Measurements from ENCODE around the gene L3MBTL4.
"Not testable (repeated sequence)": the region's sequence is repeated elsewhere in the genome, so short reads cannot be mapped to it uniquely, and the experiment has no call there.

GRCh38 chr18:6377473-6377872 lies 37.2 kb downstream of the L3MBTL4 start:
- not testable (repeated sequence) for TF ChIP-seq CTCF (IDR thresholded peaks at IDR 0.05; ENCODE audit: low read depth, low read length, missing input control); ATF3 (IDR thresholded peaks at IDR 0.05); ZBTB33 (IDR thresholded peaks at IDR 0.05); EGR1 (IDR thresholded peaks at IDR 0.05; ENCODE audit: low read depth in 2 of 2); SP1 (IDR thresholded peaks at IDR 0.05); REST (IDR thresholded peaks at IDR 0.05)
- TF ChIP-seq, protein P1, sequence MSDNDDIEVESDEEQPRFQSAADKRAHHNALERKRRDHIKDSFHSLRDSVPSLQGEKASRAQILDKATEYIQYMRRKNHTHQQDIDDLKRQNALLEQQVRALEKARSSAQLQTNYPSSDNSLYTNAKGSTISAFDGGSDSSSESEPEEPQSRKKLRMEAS (IDR thresholded peaks at IDR 0.05) = not testable (repeated sequence)

Measured in liver (tissue), 3 donors.